ENCODE data around the gene PRKRIP1.

GRCh38 chr7:102464577-102465280 lies 68.6 kb downstream of the PRKRIP1 start, which contains the start of the genes ALKBH4 and LRWD1:
- TF ChIP-seq CTCF (IDR thresholded peaks at IDR 0.05; ENCODE audit: low read depth, low read length, poor library complexity, severe bottlenecking) (peak; percentile 20), EZH2phosphoT487 (IDR thresholded peaks at IDR 0.05; ENCODE audit: borderline replicate concordance, low read length) (no peak)
